Breast epithelium (tissue), 4 donors: ENCODE results near the gene KYAT1. TPM values are rescaled to one million over a fixed set of nuclear protein-coding genes. Genes with fewer than 3 reads are reported as not detected.
A peak's percentile ranks its signal among the peaks of the same experiment; 100 is the strongest.

Experiments
- DNase-seq, 2 donors: peaks; one replicate each; pipeline ENCODE4 v3.0.0-alpha.2; 2019; ENCODE audit warnings: low spot score in 2 of 2
- H3K27ac ChIP-seq, 2 donors: fragments of 200-600 bp; sonication (generic) in 1 of 2; one replicate each; pipeline ENCODE4 v1.5.1; 2016 to 2019; ENCODE audit warnings: mild to moderate bottlenecking in 1 of 2
- H3K27me3 ChIP-seq, 2 donors: fragments of 200-600 bp; sonication (generic) in 1 of 2; one replicate each; pipeline versions ENCODE4 v1.5.1 to v1.6.0; 2017 to 2019; ENCODE audit warnings: control low read depth in 1 of 2, mild to moderate bottlenecking in 1 of 2
- H3K36me3 ChIP-seq: fragments of 200-600 bp; one replicate; pipeline ENCODE4 v1.5.1; 2019
- H3K4me1 ChIP-seq, 2 donors: fragments of 200-600 bp; sonication (generic); one replicate each; pipeline ENCODE4 v1.5.1; 2016 to 2019; ENCODE audit warnings: control low read depth in 1 of 2
- H3K4me3 ChIP-seq, 3 donors: fragments of 200-600 bp; sonication (generic); 1 replicate in 2 of 3; 2 replicates in 1 of 3; pipeline ENCODE4 v1.5.1; 2016 to 2019; ENCODE audit warnings: mild to moderate bottlenecking in 3 of 3, moderate library complexity in 2 of 3
- H3K9me3 ChIP-seq, 2 donors: fragments of 200-600 bp; sonication (generic) in 1 of 2; one replicate each; pipeline ENCODE4 v1.5.1; 2016 to 2019; ENCODE audit warnings: control low read depth in 1 of 2
- POLR2A ChIP-seq: fragments of 450-650 bp; IDR thresholded peaks from one replicate; pipeline ENCODE4 v1.6.1; 2016; ENCODE audit warnings: antibody characterized with exemption, mild to moderate bottlenecking, moderate library complexity
- POLR2AphosphoS5 ChIP-seq, 3 donors: sonication (generic); formaldehyde crosslinking; IDR thresholded peaks; one replicate each; pipeline ENCODE4 v1.6.1; 2017; ENCODE audit warnings: antibody characterized with exemption in 3 of 3
- intact Hi-C: fragments of 100-400 bp; cut with DNase I; formaldehyde crosslinking; loops from one replicate; pipeline ENCODE4 v1.15.1; 2023; ENCODE audit warnings: low total_unique reads
- total RNA-seq, 3 donors: library from RNA; depleted of rRNA; stranded (reverse); fragments of >200 nt; gene quantifications; one replicate each; pipeline ENCODE4 v1.1.0, GENCODE V29; 2016
- TF ChIP-seq, protein P1 (sequence below), 3 donors: fragments of 450-650 bp; IDR thresholded peaks; one replicate each; pipeline ENCODE4 v1.5.1; 2016 to 2017; ENCODE audit warnings: antibody characterized with exemption in 3 of 3, mild to moderate bottlenecking in 3 of 3, moderate library complexity in 3 of 3

The KYAT1 gene
- total RNA-seq, 3 donors from 2014 or later: 3.0 to 7.6 (median 7.2) TPM

DNA sequence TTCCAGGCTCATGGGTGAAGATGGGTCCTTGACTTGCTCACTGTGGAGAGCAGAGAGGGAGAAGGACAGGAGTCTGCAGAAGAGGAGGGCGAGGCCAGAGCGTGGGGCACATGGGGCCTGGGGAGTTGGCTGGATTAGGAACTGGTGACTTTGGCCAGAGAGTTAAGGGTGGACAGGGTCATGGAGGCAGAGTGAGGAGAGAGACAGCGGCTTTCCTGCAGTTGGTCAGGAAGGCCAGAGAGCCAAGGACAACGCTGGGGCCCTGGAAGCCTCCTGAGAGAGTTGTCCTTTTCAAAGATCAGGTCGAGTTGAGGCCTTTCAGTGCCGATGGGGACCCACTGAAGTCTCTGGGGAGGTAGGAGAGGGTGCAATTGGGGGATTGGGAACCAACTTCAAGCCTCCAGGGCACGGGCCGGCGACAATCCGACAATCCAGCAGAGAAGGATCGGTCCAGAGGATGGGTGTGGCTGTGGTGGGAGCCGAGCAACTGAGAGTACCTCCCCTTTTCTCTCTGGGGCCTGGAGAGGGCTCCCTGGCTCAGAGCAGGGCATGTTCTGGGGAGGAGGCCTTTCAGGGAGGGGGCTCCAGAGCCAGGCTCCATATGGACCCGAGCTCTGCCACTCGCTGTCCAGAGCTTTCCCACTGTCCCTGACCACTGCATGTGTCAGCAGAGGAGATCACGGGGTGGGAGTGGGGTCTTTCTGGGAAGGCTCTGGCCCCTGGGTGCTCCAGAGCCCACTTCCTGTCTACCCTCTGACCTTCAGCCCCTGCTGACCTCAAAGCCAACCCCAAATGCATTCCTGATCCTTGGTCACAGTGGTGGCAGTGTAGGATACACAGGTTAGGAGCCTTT lies 31.5 kb upstream of the KYAT1 start:
- TF ChIP-seq, protein P1, sequence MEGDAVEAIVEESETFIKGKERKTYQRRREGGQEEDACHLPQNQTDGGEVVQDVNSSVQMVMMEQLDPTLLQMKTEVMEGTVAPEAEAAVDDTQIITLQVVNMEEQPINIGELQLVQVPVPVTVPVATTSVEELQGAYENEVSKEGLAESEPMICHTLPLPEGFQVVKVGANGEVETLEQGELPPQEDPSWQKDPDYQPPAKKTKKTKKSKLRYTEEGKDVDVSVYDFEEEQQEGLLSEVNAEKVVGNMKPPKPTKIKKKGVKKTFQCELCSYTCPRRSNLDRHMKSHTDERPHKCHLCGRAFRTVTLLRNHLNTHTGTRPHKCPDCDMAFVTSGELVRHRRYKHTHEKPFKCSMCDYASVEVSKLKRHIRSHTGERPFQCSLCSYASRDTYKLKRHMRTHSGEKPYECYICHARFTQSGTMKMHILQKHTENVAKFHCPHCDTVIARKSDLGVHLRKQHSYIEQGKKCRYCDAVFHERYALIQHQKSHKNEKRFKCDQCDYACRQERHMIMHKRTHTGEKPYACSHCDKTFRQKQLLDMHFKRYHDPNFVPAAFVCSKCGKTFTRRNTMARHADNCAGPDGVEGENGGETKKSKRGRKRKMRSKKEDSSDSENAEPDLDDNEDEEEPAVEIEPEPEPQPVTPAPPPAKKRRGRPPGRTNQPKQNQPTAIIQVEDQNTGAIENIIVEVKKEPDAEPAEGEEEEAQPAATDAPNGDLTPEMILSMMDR (IDR thresholded peaks at IDR 0.05): no peak
- TF ChIP-seq POLR2A (no peak), POLR2AphosphoS5 (IDR thresholded peaks at IDR 0.05) (no peak)
- Histone ChIP-seq H3K36me3 (peaks cover 5% of the 10 kb centered on the region), H3K9me3 (no peaks in the 10 kb centered on the region), H3K4me3 (peak overlapping the region in 2 of 3 donors; percentile 10 to 27), H3K27me3 (no peaks in the 10 kb centered on the region), H3K27ac (peak overlapping the region; percentile 92 to 94), H3K4me1 (peaks cover 35 to 39% of the 10 kb centered on the region in 2 donors)
- intact Hi-C loops: no loop called here
- no peak for DNase-seq

DNA sequence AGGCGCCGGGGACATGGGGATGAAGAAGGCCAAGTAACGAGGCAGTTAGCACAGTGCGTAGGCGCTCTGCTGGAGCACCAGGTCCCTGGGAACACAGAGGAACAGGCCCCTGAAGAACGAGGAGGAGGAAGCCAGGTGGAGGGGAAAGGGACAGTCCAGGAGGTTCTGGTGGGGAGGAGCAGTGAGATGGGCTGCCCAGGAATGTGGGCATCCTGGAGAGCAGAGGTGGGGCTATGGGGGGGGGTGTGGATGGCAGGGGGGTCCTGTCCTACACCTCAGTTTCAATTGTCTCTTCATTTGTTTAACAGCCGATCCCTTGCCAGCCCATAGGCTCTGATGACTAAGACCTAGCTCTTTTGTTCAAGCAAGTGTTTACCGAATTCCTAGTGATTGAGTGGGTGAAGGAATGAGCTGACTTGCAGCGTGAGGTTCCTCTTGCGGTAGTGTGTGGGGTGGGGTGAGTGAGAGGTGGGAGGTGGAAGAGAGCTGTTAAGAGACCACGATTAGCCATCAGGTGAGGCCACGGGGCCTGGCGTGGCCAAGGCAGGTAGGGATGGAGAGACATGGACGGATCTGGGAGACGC lies 30.6 kb upstream of the KYAT1 start:
- H3K36me3 ChIP-seq: peaks cover 7% of the 10 kb centered on the region
- no peaks in the 10 kb centered on the region for H3K9me3 ChIP-seq
- DNase-seq: peak in 1 of 2 donors; percentile 73
- peaks cover 35 to 39% of the 10 kb centered on the region in 2 donors for H3K4me1 ChIP-seq
- TF ChIP-seq POLR2AphosphoS5 (IDR thresholded peaks at IDR 0.05) (peak in 1 of 3 donors; percentile 16), POLR2A (no peak)
- intact Hi-C loops: no loop called here
- H3K4me3 ChIP-seq: peak overlapping the region in 2 of 3 donors; percentile 10 to 27
- H3K27ac ChIP-seq: peak overlapping the region; percentile 92 to 94
- no peaks in the 10 kb centered on the region for H3K27me3 ChIP-seq

DNA sequence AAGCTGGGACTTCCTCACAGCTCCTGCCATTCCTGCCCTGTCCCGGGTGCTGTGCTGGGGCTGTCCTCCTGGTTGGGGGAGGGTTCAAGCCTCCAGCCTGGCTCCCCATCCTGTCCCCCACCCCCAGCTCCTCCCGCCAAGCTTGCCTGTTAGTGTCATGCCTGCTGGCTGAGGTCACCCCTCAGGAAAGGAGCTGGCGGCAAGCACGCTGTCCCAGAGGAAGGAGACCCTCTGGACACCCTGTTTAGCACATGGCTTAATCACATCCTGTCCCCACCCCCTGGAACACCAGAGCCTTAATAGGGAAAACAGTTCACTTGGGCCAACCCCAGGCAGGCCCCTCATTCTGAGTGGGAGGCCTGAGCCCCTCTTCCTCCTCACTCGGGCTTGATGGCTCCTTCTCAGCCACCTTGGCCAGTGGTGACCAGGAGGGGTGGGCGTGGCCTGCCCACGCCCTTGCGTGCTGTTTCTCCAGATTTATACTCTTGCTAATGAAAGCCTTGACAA lies 29.8 kb upstream of the KYAT1 start:
- Histone ChIP-seq H3K27ac (peak overlapping the region; percentile 92 to 94), H3K4me1 (peaks cover 33 to 36% of the 10 kb centered on the region in 2 donors), H3K4me3 (peak overlapping the region in 1 of 3 donors; percentile 40), H3K27me3 (no peaks in the 10 kb centered on the region), H3K9me3 (no peaks in the 10 kb centered on the region), H3K36me3 (peaks cover 7% of the 10 kb centered on the region)
- intact Hi-C loops: no loop called here
- TF ChIP-seq, protein P1 (IDR thresholded peaks at IDR 0.05): no peak
- TF ChIP-seq POLR2A (no peak), POLR2AphosphoS5 (IDR thresholded peaks at IDR 0.05) (no peak)
- peak in 1 of 2 donors; percentile 48 for DNase-seq

DNA sequence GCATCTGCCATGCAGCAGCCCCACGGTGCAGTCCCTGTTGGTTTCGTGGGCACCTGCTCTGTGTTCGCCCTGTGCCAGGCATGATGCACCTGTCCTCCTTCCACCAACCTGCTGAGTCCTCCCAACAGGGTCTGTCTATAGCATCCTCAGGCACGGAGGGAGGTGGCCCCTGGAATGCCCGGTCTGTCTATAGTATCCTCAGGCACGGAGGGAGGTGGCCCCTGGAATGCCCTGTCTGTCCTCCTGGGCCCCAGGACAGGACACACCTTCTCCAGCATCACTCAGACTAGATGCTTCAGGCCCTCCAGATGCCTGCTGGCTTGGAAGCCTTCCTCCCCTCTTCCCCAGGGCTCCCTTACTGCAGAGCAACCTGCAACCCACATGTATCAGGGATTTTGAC lies 29.2 kb upstream of the KYAT1 start:
- Histone ChIP-seq H3K4me1 (peaks cover 26 to 29% of the 10 kb centered on the region in 2 donors), H3K27me3 (no peaks in the 10 kb centered on the region), H3K9me3 (no peaks in the 10 kb centered on the region), H3K27ac (peak overlapping the region; percentile 92 to 94), H3K4me3 (peak overlapping the region in 1 of 3 donors; percentile 40), H3K36me3 (peaks cover 7% of the 10 kb centered on the region)
- intact Hi-C loops: no loop called here
- TF ChIP-seq POLR2AphosphoS5 (IDR thresholded peaks at IDR 0.05): no peak
- TF ChIP-seq POLR2A: no peak
- TF ChIP-seq, protein P1 (IDR thresholded peaks at IDR 0.05): no peak
- DNase-seq: no peak

DNA sequence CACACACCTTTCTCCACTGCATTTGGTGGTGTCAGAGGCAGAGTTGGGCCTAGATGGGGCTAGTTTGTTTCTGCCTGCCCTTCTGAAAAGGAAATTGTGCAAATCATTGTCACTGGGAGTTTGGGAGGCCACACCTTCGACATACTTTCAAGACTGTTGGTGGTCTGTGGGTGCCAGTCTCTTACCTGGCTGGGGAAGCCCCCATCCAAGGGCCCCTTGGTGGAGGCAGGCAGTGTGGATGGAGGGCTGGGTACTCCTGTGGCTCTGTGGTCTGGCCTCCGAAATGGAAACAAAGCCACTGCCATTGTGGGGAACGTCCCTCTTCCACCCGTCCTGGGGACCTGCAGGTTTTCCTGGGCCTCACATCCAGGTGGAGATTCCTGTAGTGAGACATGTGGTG lies 28.1 kb upstream of the KYAT1 start:
- Histone ChIP-seq H3K36me3 (peaks cover 7% of the 10 kb centered on the region), H3K4me3 (no peak overlapping the region), H3K27ac (peak overlapping the region; percentile 92 to 94), H3K4me1 (peaks cover 22 to 24% of the 10 kb centered on the region in 2 donors), H3K9me3 (no peaks in the 10 kb centered on the region), H3K27me3 (no peaks in the 10 kb centered on the region)
- DNase-seq: no peak
- intact Hi-C loops: loop anchor here (5.0 kb wide), 1 partner anchor 373 kb away; no protein-coding TSS in a partner anchor
- TF ChIP-seq, protein P1 (IDR thresholded peaks at IDR 0.05): no peak
- no peak for TF ChIP-seq POLR2A
- TF ChIP-seq POLR2AphosphoS5 (IDR thresholded peaks at IDR 0.05): no peak
